ENCODE data around the gene GPR137B.

GPR137B gene

GRCh38 chr1:236098267-236098666 is 44.1 kb upstream of the GPR137B start:
- H3K9ac ChIP-seq (ENCODE audit: low read length), result no peak overlapping the region
- H3F3A ChIP-seq (ENCODE audit: insufficient read depth), result no peaks in the 10 kb centered on the region
- no peaks in the 10 kb centered on the region for H3K36me3 ChIP-seq (ENCODE audit: low read length)
- TF ChIP-seq, protein P1, sequence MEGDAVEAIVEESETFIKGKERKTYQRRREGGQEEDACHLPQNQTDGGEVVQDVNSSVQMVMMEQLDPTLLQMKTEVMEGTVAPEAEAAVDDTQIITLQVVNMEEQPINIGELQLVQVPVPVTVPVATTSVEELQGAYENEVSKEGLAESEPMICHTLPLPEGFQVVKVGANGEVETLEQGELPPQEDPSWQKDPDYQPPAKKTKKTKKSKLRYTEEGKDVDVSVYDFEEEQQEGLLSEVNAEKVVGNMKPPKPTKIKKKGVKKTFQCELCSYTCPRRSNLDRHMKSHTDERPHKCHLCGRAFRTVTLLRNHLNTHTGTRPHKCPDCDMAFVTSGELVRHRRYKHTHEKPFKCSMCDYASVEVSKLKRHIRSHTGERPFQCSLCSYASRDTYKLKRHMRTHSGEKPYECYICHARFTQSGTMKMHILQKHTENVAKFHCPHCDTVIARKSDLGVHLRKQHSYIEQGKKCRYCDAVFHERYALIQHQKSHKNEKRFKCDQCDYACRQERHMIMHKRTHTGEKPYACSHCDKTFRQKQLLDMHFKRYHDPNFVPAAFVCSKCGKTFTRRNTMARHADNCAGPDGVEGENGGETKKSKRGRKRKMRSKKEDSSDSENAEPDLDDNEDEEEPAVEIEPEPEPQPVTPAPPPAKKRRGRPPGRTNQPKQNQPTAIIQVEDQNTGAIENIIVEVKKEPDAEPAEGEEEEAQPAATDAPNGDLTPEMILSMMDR (IDR thresholded peaks at IDR 0.05; ENCODE audit: insufficient read depth, low read length, poor library complexity, severe bottlenecking), result no peak
- no peak for TF ChIP-seq EZH2phosphoT487 (conservative IDR thresholded peaks at IDR 0.05; ENCODE audit: low read length)
- no peaks in the 10 kb centered on the region for H3K79me2 ChIP-seq (ENCODE audit: insufficient read depth, low read length)
- no peak overlapping the region for H3K27ac ChIP-seq (ENCODE audit: low read depth, low read length)
- H2AFZ ChIP-seq (ENCODE audit: low read depth, low read length, severe bottlenecking), result no peak overlapping the region
- H3K4me3 ChIP-seq (ENCODE audit: insufficient read depth, low read length, poor library complexity, severe bottlenecking), result no peak overlapping the region
- no peak overlapping the region for H3K4me2 ChIP-seq (ENCODE audit: low read depth, low read length, poor library complexity, severe bottlenecking)
- H3K9me2 ChIP-seq (replicated peaks; ENCODE audit: insufficient read depth, low read length), result no peaks in the 10 kb centered on the region
- H4K20me1 ChIP-seq (ENCODE audit: low read depth, low read length), result no peaks in the 10 kb centered on the region
- peaks cover 5% of the 10 kb centered on the region; the same call in 1 of the 2 replicates for H3K9me3 ChIP-seq (ENCODE audit: insufficient read depth, low read length)
- no peaks in the 10 kb centered on the region for H3K27me3 ChIP-seq (ENCODE audit: low read length)

- Histone ChIP-seq H2AFZ (ENCODE audit: low read depth, low read length, severe bottlenecking) (no peak overlapping the region), H3F3A (ENCODE audit: insufficient read depth) (no peaks in the 10 kb centered on the region), H3K79me2 (ENCODE audit: insufficient read depth, low read length) (no peaks in the 10 kb centered on the region), H3K27me3 (ENCODE audit: low read length) (no peaks in the 10 kb centered on the region), H4K20me1 (ENCODE audit: low read depth, low read length) (no peaks in the 10 kb centered on the region), H3K27ac (ENCODE audit: low read depth, low read length) (no peak overlapping the region), H3K4me2 (ENCODE audit: low read depth, low read length, poor library complexity, severe bottlenecking) (no peak overlapping the region), H3K9ac (ENCODE audit: low read length) (no peak overlapping the region), H3K9me2 (replicated peaks; ENCODE audit: insufficient read depth, low read length) (no peaks in the 10 kb centered on the region), H3K9me3 (ENCODE audit: insufficient read depth, low read length) (peaks cover 5% of the 10 kb centered on the region; the same call in 1 of the 2 replicates), H3K36me3 (ENCODE audit: low read length) (no peaks in the 10 kb centered on the region), H3K4me3 (ENCODE audit: insufficient read depth, low read length, poor library complexity, severe bottlenecking) (no peak overlapping the region)
- TF ChIP-seq, protein P1 (IDR thresholded peaks at IDR 0.05; ENCODE audit: insufficient read depth, low read length, poor library complexity, severe bottlenecking), result no peak
- no peak for TF ChIP-seq EZH2phosphoT487 (conservative IDR thresholded peaks at IDR 0.05; ENCODE audit: low read length)
Measured at GRCh38 chr1:236099355-236099974, 42.9 kb upstream of the GPR137B start.

- Histone ChIP-seq H3K9me3 (ENCODE audit: insufficient read depth, low read length) (peaks cover 1% of the 10 kb centered on the region; the same call in 1 of the 2 replicates), H3K9ac (ENCODE audit: low read length) (no peak overlapping the region), H3K27me3 (ENCODE audit: low read length) (no peaks in the 10 kb centered on the region), H3K36me3 (ENCODE audit: low read length) (no peaks in the 10 kb centered on the region), H3F3A (ENCODE audit: insufficient read depth) (no peaks in the 10 kb centered on the region), H3K27ac (ENCODE audit: low read depth, low read length) (no peak overlapping the region), H4K20me1 (ENCODE audit: low read depth, low read length) (no peaks in the 10 kb centered on the region), H3K79me2 (ENCODE audit: insufficient read depth, low read length) (no peaks in the 10 kb centered on the region), H3K9me2 (replicated peaks; ENCODE audit: insufficient read depth, low read length) (no peaks in the 10 kb centered on the region), H3K4me3 (ENCODE audit: insufficient read depth, low read length, poor library complexity, severe bottlenecking) (no peak overlapping the region), H2AFZ (ENCODE audit: low read depth, low read length, severe bottlenecking) (no peak overlapping the region), H3K4me2 (ENCODE audit: low read depth, low read length, poor library complexity, severe bottlenecking) (no peak overlapping the region)
- TF ChIP-seq EZH2phosphoT487 (conservative IDR thresholded peaks at IDR 0.05; ENCODE audit: low read length), result no peak
- TF ChIP-seq, protein P1 (IDR thresholded peaks at IDR 0.05; ENCODE audit: insufficient read depth, low read length, poor library complexity, severe bottlenecking), result no peak
Measured at GRCh38 chr1:236100799-236101198, 41.5 kb upstream of the GPR137B start.

Measured in SU-DHL-6 (cell line).